Keratinocyte (primary cell): Measurements from ENCODE around the gene INTS6L. TPM values are rescaled to one million over a fixed set of nuclear protein-coding genes. Genes with fewer than 3 reads are reported as not detected.

Experiments
- DNase-seq: peaks from one replicate; pipeline ENCODE4 v3.0.0-alpha.2; 2011; ENCODE audit warnings: low read depth, missing footprints, low spot score
- FAIRE-seq: peaks from 2 replicates; lab custom pipeline; 2011; peaks lifted over from hg19 to GRCh38; lab: Jason Lieb, UNC
- H2AFZ ChIP-seq: 2 replicates; pipeline ENCODE4 v1.6.0; 2012; ENCODE audit warnings: low read length, control low read depth, inconsistent platforms; ENCODE audit not compliant: control insufficient read depth
- H3K27ac ChIP-seq: 2 replicates; pipeline ENCODE4 v1.5.1; 2011; ENCODE audit warnings: low read length; ENCODE audit not compliant: control insufficient read depth, insufficient read depth
- H3K27me3 ChIP-seq: 3 replicates; pipeline ENCODE4 v1.6.0; 2011; ENCODE audit warnings: low read length; ENCODE audit not compliant: control insufficient read depth, insufficient read depth; ENCODE audit errors: extremely low read depth
- H3K36me3 ChIP-seq, 2 experiments: 2 replicates in 1 of 2; 3 replicates in 1 of 2; pipeline ENCODE4 v1.5.1; 2011; ENCODE audit warnings: low read length in 2 of 2, mild to moderate bottlenecking in 1 of 2; ENCODE audit not compliant: control insufficient read depth in 2 of 2, insufficient read depth in 2 of 2; ENCODE audit errors: extremely low read depth in 1 of 2
- H3K4me1 ChIP-seq: 3 replicates; pipeline ENCODE4 v1.5.1; 2011; ENCODE audit warnings: low read length; ENCODE audit not compliant: control insufficient read depth, insufficient read depth; ENCODE audit errors: extremely low read depth
- H3K4me2 ChIP-seq: 3 replicates; pipeline ENCODE4 v1.6.0; 2011; ENCODE audit warnings: low read depth, low read length; ENCODE audit not compliant: control insufficient read depth, insufficient read depth; ENCODE audit errors: extremely low read depth
- H3K4me3 ChIP-seq, 3 experiments: fragments of 200-600 bp in 1 of 3; sonication (generic) in 1 of 3; 2 replicates in 2 of 3; 3 replicates in 1 of 3; pipeline ENCODE4 v1.5.1; 2011 to 2016; ENCODE audit warnings: low read length in 3 of 3, mild to moderate bottlenecking in 3 of 3, control low read depth in 2 of 3, inconsistent platforms in 1 of 3, low read depth in 1 of 3, mixed read lengths in 1 of 3, mixed run types in 1 of 3, moderate library complexity in 1 of 3; ENCODE audit not compliant: control insufficient read depth in 2 of 3, insufficient read depth in 2 of 3; ENCODE audit errors: extremely low read depth in 1 of 3
- H3K79me2 ChIP-seq: 2 replicates; pipeline ENCODE4 v1.6.0; 2012; ENCODE audit warnings: low read length; ENCODE audit not compliant: control insufficient read depth, insufficient read depth
- H3K9ac ChIP-seq: 3 replicates; pipeline ENCODE4 v1.6.0; 2011; ENCODE audit warnings: low read length; ENCODE audit not compliant: control insufficient read depth, insufficient read depth; ENCODE audit errors: extremely low read depth
- H3K9me1 ChIP-seq: 3 replicates; pipeline ENCODE4 v1.6.0; 2011; ENCODE audit warnings: low read length; ENCODE audit not compliant: control insufficient read depth, insufficient read depth; ENCODE audit errors: extremely low read depth
- H3K9me3 ChIP-seq: 2 replicates; pipeline ENCODE4 v1.5.1; 2012; ENCODE audit warnings: low read depth, low read length; ENCODE audit not compliant: control insufficient read depth
- H4K20me1 ChIP-seq: 3 replicates; pipeline ENCODE4 v1.6.0; 2011; ENCODE audit warnings: low read length; ENCODE audit not compliant: control insufficient read depth, insufficient read depth; ENCODE audit errors: extremely low read depth
- EZH2 ChIP-seq: IDR thresholded peaks from one replicate; pipeline ENCODE4 v1.6.1; 2012; ENCODE audit warnings: inconsistent platforms, mild to moderate bottlenecking, low read length, moderate library complexity
- dilution Hi-C: fragments of 300-500 bp; cut with MboI; formaldehyde crosslinking; loops from one replicate; pipeline ENCODE4 v1.7.0; 2020; ENCODE audit warnings: low sequenced_read_pairs; ENCODE audit not compliant: extremely low pct_ligation_motif_present
- polyA plus RNA-seq, 5 experiments: library from polyadenylated mRNA; depleted of rRNA in 3 of 5; stranded (reverse) in 3 of 5; stranded (forward) in 1 of 5; unstranded in 1 of 5; fragments of >200 nt; gene quantifications; 1 replicate in 1 of 5; 2 replicates in 3 of 5; 3 replicates in 1 of 5; pipeline versions ENCODE4 v1.2.1 to v1.2.3, GENCODE V29; 2011 to 2012; ENCODE audit warnings: missing spikeins in 2 of 5, low read depth in 1 of 5, low replicate concordance in 1 of 5
- TF ChIP-seq, protein P1 (sequence below), 3 experiments: IDR thresholded peaks in 1 of 3; conservative IDR thresholded peaks in 1 of 3; optimal IDR thresholded peaks in 1 of 3; 2 replicates in 2 of 3; 3 replicates in 1 of 3; pipeline versions ENCODE3 to v1.5.1; 2011; ENCODE audit warnings: low read length in 3 of 3, mild to moderate bottlenecking in 3 of 3, moderate library complexity in 2 of 3, control low read depth in 1 of 3, inconsistent platforms in 1 of 3; ENCODE audit not compliant: insufficient read depth in 2 of 3; ENCODE audit errors: extremely low read depth in 1 of 3

Gene INTS6L
- polyA plus RNA-seq, 1 donor (not counting 4 experiments of a cell fraction or from before 2014, with no cell fraction given): 14.5 TPM

GRCh38 chrX:135556055-135556454 is 35.6 kb downstream of the INTS6L start:
- Histone ChIP-seq H2AFZ (no peak overlapping the region), H3K36me3 (no peaks in the 10 kb centered on the region), H3K79me2 (no peaks in the 10 kb centered on the region), H3K4me1 (no peaks in the 10 kb centered on the region), H3K9me3 (no peaks in the 10 kb centered on the region), H3K9me1 (no peaks in the 10 kb centered on the region), H3K9ac (no peak overlapping the region), H3K27me3 (no peaks in the 10 kb centered on the region), H3K27ac (no peak overlapping the region), H4K20me1 (no peaks in the 10 kb centered on the region), H3K4me2 (no peak overlapping the region), H3K4me3 (no peak overlapping the region)
- dilution Hi-C loops: no loop called here
- FAIRE-seq (no peak), DNase-seq (no peak)
- no peak for TF ChIP-seq EZH2
- TF ChIP-seq, protein P1, sequence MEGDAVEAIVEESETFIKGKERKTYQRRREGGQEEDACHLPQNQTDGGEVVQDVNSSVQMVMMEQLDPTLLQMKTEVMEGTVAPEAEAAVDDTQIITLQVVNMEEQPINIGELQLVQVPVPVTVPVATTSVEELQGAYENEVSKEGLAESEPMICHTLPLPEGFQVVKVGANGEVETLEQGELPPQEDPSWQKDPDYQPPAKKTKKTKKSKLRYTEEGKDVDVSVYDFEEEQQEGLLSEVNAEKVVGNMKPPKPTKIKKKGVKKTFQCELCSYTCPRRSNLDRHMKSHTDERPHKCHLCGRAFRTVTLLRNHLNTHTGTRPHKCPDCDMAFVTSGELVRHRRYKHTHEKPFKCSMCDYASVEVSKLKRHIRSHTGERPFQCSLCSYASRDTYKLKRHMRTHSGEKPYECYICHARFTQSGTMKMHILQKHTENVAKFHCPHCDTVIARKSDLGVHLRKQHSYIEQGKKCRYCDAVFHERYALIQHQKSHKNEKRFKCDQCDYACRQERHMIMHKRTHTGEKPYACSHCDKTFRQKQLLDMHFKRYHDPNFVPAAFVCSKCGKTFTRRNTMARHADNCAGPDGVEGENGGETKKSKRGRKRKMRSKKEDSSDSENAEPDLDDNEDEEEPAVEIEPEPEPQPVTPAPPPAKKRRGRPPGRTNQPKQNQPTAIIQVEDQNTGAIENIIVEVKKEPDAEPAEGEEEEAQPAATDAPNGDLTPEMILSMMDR (optimal IDR thresholded peaks at IDR 0.05 in 1 of 3, IDR thresholded peaks at IDR 0.05 in 1 of 3, conservative IDR thresholded peaks at IDR 0.05 in 1 of 3; ENCODE audit: extremely low read depth in 1 of 3, insufficient read depth in 2 of 3, low read length in 3 of 3): no peak

DNA sequence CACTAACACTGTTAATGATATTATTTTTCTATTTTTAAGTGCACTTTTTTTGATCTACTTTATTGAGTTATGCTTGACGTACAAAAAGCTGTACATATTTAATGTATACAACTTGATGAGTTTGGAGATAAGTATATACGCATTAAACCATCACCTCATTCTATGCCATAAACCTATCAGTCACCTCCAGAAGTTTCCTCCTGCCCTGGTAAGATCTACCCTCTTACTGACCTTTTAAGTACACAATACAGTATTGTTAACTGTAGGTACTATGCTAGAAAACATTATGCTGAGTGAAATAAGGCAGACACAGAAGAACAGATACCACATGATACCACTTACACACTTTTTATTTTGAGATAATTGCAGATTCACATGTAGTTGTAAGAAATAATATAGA is 36.9 kb downstream of the INTS6L start:
- H3K9me3 ChIP-seq: no peaks in the 10 kb centered on the region
- H3K4me3 ChIP-seq: no peak overlapping the region
- no peaks in the 10 kb centered on the region for H4K20me1 ChIP-seq
- no peak for TF ChIP-seq EZH2
- TF ChIP-seq, protein P1 (optimal IDR thresholded peaks at IDR 0.05 in 1 of 3, IDR thresholded peaks at IDR 0.05 in 1 of 3, conservative IDR thresholded peaks at IDR 0.05 in 1 of 3; ENCODE audit: extremely low read depth in 1 of 3, insufficient read depth in 2 of 3, low read length in 3 of 3): no peak
- no peaks in the 10 kb centered on the region for H3K79me2 ChIP-seq
- DNase-seq (no peak), FAIRE-seq (no peak)
- H3K27me3 ChIP-seq: no peaks in the 10 kb centered on the region
- H3K4me2 ChIP-seq: no peak overlapping the region
- no peak overlapping the region for H2AFZ ChIP-seq
- H3K9me1 ChIP-seq: no peaks in the 10 kb centered on the region
- H3K9ac ChIP-seq: no peak overlapping the region
- H3K27ac ChIP-seq: no peak overlapping the region
- H3K4me1 ChIP-seq: no peaks in the 10 kb centered on the region
- no peaks in the 10 kb centered on the region for H3K36me3 ChIP-seq
- dilution Hi-C loops: no loop called here
